H1 (cell line): Measurements from ENCODE around the gene CRYBG3. TPM values are rescaled to one million over a fixed set of nuclear protein-coding genes. Genes with fewer than 3 reads are reported as not detected.

Source experiments
- CTCF ChIA-PET: fragments of 300-600 bp; sonication (Branson Sonifier 250); formaldehyde crosslinking; loops from one replicate; lab custom pipeline; 2021; ENCODE audit not compliant: partially characterized antibody; lab: Charles Lee
- POLR2A ChIA-PET: fragments of 300-600 bp; sonication (Branson Sonifier 250); formaldehyde crosslinking; loops from one replicate; lab custom pipeline; 2021; ENCODE audit warnings: inconsistent platforms; ENCODE audit not compliant: partially characterized antibody; lab: Charles Lee
- DNase-seq, 2 experiments: peaks; one replicate each; pipeline versions ENCODE4 v3.0.0 to v3.0.0-alpha.2; 2010 to 2022; ENCODE audit warnings: low spot score in 2 of 2, low read depth in 1 of 2, mixed read lengths in 1 of 2
- FAIRE-seq: peaks from 2 replicates; lab custom pipeline; 2011; peaks lifted over from hg19 to GRCh38; lab: Jason Lieb, UNC
- H2AFZ ChIP-seq: 2 replicates; pipeline ENCODE4 v1.8.1; 2012; ENCODE audit warnings: low read length, inconsistent platforms
- H2AK5ac ChIP-seq: 2 replicates; pipeline ENCODE4 v1.6.1; 2013; ENCODE audit warnings: low read depth, low read length
- H2BK120ac ChIP-seq: replicated peaks from 2 replicates; pipeline ENCODE3; 2013; ENCODE audit warnings: low read depth, low read length, inconsistent platforms
- H2BK12ac ChIP-seq: 2 replicates; pipeline ENCODE4 v1.6.1; 2013; ENCODE audit warnings: low read depth, low read length
- H2BK15ac ChIP-seq: 2 replicates; pipeline ENCODE4 v1.6.1; 2013; ENCODE audit warnings: low read length
- H2BK20ac ChIP-seq: 2 replicates; pipeline ENCODE4 v1.6.1; 2013; ENCODE audit warnings: low read length
- H2BK5ac ChIP-seq: 2 replicates; pipeline ENCODE4 v1.6.1; 2013; ENCODE audit warnings: low read depth, low read length
- H3K14ac ChIP-seq: 2 replicates; pipeline ENCODE4 v1.6.1; 2013; ENCODE audit warnings: inconsistent platforms; ENCODE audit not compliant: insufficient read length
- H3K18ac ChIP-seq: 2 replicates; pipeline ENCODE4 v1.6.1; 2013; ENCODE audit warnings: low read length; ENCODE audit errors: extremely low read depth
- H3K23ac ChIP-seq: 2 replicates; pipeline ENCODE4 v1.6.1; 2013; ENCODE audit warnings: inconsistent platforms; ENCODE audit not compliant: insufficient read length
- H3K23me2 ChIP-seq: 2 replicates; pipeline ENCODE4 v1.6.1; 2013; ENCODE audit warnings: low read depth, low read length
- H3K27ac ChIP-seq: 2 replicates; pipeline ENCODE4 v1.6.1; 2011; ENCODE audit warnings: low read depth, low read length, inconsistent platforms
- H3K27me3 ChIP-seq, 4 experiments: replicated peaks in 1 of 4; 1 replicate in 1 of 4; 2 replicates in 3 of 4; pipeline versions ENCODE4 v1.6.1 to v1.8.1; 2011 to 2013; ENCODE audit warnings: low read length in 3 of 4, mild to moderate bottlenecking in 3 of 4, inconsistent platforms in 2 of 4, mixed read lengths in 2 of 4, moderate library complexity in 1 of 4; ENCODE audit not compliant: control insufficient read depth in 3 of 4, insufficient read depth in 3 of 4; ENCODE audit errors: extremely low read depth in 1 of 4
- H3K36me3 ChIP-seq, 4 experiments: 2 replicates each; pipeline versions ENCODE4 v1.6.1 to v1.8.1; 2011 to 2013; ENCODE audit warnings: mild to moderate bottlenecking in 4 of 4, low read length in 3 of 4, moderate library complexity in 2 of 4, control low read depth in 1 of 4, inconsistent platforms in 1 of 4; ENCODE audit not compliant: insufficient read depth in 4 of 4, control insufficient read depth in 2 of 4
- H3K4ac ChIP-seq: replicated peaks from 2 replicates; pipeline ENCODE3; 2013; ENCODE audit warnings: low read length, low read depth, mixed read lengths, inconsistent platforms; ENCODE audit not compliant: insufficient read length
- H3K4me1 ChIP-seq, 4 experiments: replicated peaks in 1 of 4; 1 replicate in 1 of 4; 2 replicates in 3 of 4; pipeline versions ENCODE4 v1.6.1 to v1.8.1; 2011 to 2013; ENCODE audit warnings: low read length in 3 of 4, inconsistent platforms in 2 of 4, mixed read lengths in 1 of 4; ENCODE audit not compliant: insufficient read depth in 4 of 4, control insufficient read depth in 3 of 4
- H3K4me2 ChIP-seq, 2 experiments: 2 replicates each; pipeline versions ENCODE4 v1.6.1 to v1.8.1; 2011 to 2013; ENCODE audit warnings: low read depth in 2 of 2, low read length in 2 of 2, control low read depth in 1 of 2, inconsistent platforms in 1 of 2, mild to moderate bottlenecking in 1 of 2; ENCODE audit not compliant: insufficient read depth in 1 of 2
- H3K4me3 ChIP-seq, 4 experiments: fragments of 200-600, 300-600 bp in 1 of 4; sonication (generic), shearing (Covaris generic), sonication (Bioruptor Twin) in 1 of 4; 2 replicates each; pipeline versions ENCODE4 v1.5.1 to v1.8.1; 2011 to 2016; ENCODE audit warnings: low read length in 4 of 4, low read depth in 3 of 4, control low read depth in 2 of 4, inconsistent platforms in 2 of 4, mild to moderate bottlenecking in 2 of 4, mixed read lengths in 1 of 4, moderate library complexity in 1 of 4; ENCODE audit not compliant: insufficient read depth in 2 of 4; ENCODE audit errors: extremely low read depth in 1 of 4
- H3K56ac ChIP-seq: replicated peaks from 2 replicates; pipeline ENCODE3; 2013; ENCODE audit warnings: low read depth, mild to moderate bottlenecking, mixed read lengths, low read length, inconsistent platforms; ENCODE audit not compliant: insufficient read length
- H3K79me1 ChIP-seq: 2 replicates; pipeline ENCODE4 v1.6.1; 2013; ENCODE audit warnings: low read depth, low read length, control low read depth
- H3K79me2 ChIP-seq, 2 experiments: 2 replicates each; pipeline versions ENCODE4 v1.6.1 to v1.8.1; 2012 to 2013; ENCODE audit warnings: low read length in 2 of 2, mild to moderate bottlenecking in 2 of 2, inconsistent platforms in 1 of 2; ENCODE audit not compliant: insufficient read depth in 2 of 2, control insufficient read depth in 1 of 2
- H3K9ac ChIP-seq, 4 experiments: replicated peaks in 1 of 4; 1 replicate in 1 of 4; 2 replicates in 3 of 4; pipeline versions ENCODE4 v1.6.1 to v1.8.1; 2011 to 2013; ENCODE audit warnings: low read depth in 3 of 4, low read length in 3 of 4, control low read depth in 2 of 4, mild to moderate bottlenecking in 2 of 4, moderate library complexity in 2 of 4, inconsistent platforms in 1 of 4; ENCODE audit errors: extremely low read depth in 1 of 4
- H3K9me3 ChIP-seq, 2 experiments: 2 replicates each; pipeline versions ENCODE4 v1.6.1 to v1.8.1; 2012 to 2013; ENCODE audit warnings: mild to moderate bottlenecking in 2 of 2, moderate library complexity in 2 of 2, control low read depth in 1 of 2, inconsistent platforms in 1 of 2, low read depth in 1 of 2, low read length in 1 of 2, mixed read lengths in 1 of 2; ENCODE audit not compliant: insufficient read depth in 2 of 2
- H4K20me1 ChIP-seq, 2 experiments: replicated peaks in 1 of 2; 2 replicates each; pipeline versions ENCODE3 to v1.8.1; 2011 to 2013; ENCODE audit warnings: inconsistent platforms in 2 of 2, low read length in 2 of 2, mild to moderate bottlenecking in 1 of 2; ENCODE audit not compliant: insufficient read depth in 2 of 2, control insufficient read depth in 1 of 2
- H4K5ac ChIP-seq: 2 replicates; pipeline ENCODE4 v1.6.1; 2013; ENCODE audit warnings: low read length, low read depth, mixed read lengths, inconsistent platforms; ENCODE audit not compliant: insufficient read length
- H4K8ac ChIP-seq: 2 replicates; pipeline ENCODE4 v1.8.0; 2013; ENCODE audit warnings: mild to moderate bottlenecking, moderate library complexity, low read length, inconsistent platforms; ENCODE audit not compliant: insufficient read depth; ENCODE audit errors: extremely low read depth
- H4K91ac ChIP-seq: replicated peaks from 2 replicates; pipeline ENCODE3; 2013; ENCODE audit warnings: low read length, mixed read lengths, inconsistent platforms; ENCODE audit not compliant: insufficient read length
- EZH2 ChIP-seq: fragments of 200-600 bp; sonication (generic); IDR thresholded peaks from 2 replicates; pipeline ENCODE4 v1.7.1; 2012; ENCODE audit warnings: low read depth, mild to moderate bottlenecking, moderate library complexity, low read length, inconsistent platforms; ENCODE audit not compliant: severe bottlenecking
- GTF2F1 ChIP-seq: IDR thresholded peaks from 2 replicates; pipeline ENCODE4 v1.6.1; 2012; ENCODE audit warnings: low read depth, low read length, improper control_type of control experiment, borderline replicate concordance
- HDAC6 ChIP-seq: IDR thresholded peaks from one replicate; pipeline ENCODE4 v1.7.1; 2012; ENCODE audit warnings: low read depth, mild to moderate bottlenecking, inconsistent platforms, low read length, moderate library complexity
- NRF1 ChIP-seq: IDR thresholded peaks from 2 replicates; pipeline ENCODE4 v1.6.1; 2011; ENCODE audit warnings: mild to moderate bottlenecking, low read depth, low read length, improper control_type of control experiment
- RFX5 ChIP-seq: IDR thresholded peaks from 2 replicates; pipeline ENCODE4 v1.6.1; 2011; ENCODE audit warnings: low read depth, low read length, improper control_type of control experiment, borderline replicate concordance
- SP1 ChIP-seq: IDR thresholded peaks from 2 replicates; pipeline ENCODE4 v1.6.1; 2011; ENCODE audit warnings: low read depth, low read length
- SP2 ChIP-seq: IDR thresholded peaks from 2 replicates; pipeline ENCODE4 v1.6.1; 2012; ENCODE audit warnings: mild to moderate bottlenecking, low read length, inconsistent platforms
- SUZ12 ChIP-seq: fragments of 200-600 bp; sonication (generic); IDR thresholded peaks from 2 replicates; pipeline ENCODE4 v1.6.1; 2012; ENCODE audit warnings: mild to moderate bottlenecking, inconsistent platforms, low read length, moderate library complexity, mixed read lengths
- ZNF274 ChIP-seq: IDR thresholded peaks from 2 replicates; pipeline ENCODE4 v1.7.0; 2012; ENCODE audit warnings: low read length, borderline replicate concordance; ENCODE audit errors: extremely low read depth
- WGBS, 2 experiments: shearing (Covaris generic) in 1 of 2; methylation state at CpG; one replicate each; pipeline versions ENCODE4 v1.1.6 to v1.1.7; 2013 to 2015; ENCODE audit warnings: low lambda C conversion rate in 2 of 2, mixed read lengths in 2 of 2, inconsistent platforms in 1 of 2, low coverage in 1 of 2, missing lambda C conversion rate in 1 of 2; ENCODE audit not compliant: insufficient replicate concordance in 2 of 2, insufficient coverage in 1 of 2, insufficient read length in 1 of 2; ENCODE audit errors: extremely low coverage in 1 of 2, missing lambda C conversion rate in 1 of 2; 5-methylcytosine and 5-hydroxymethylcytosine counted together
- polyA plus RNA-seq, 7 experiments: library from polyadenylated mRNA; depleted of rRNA in 3 of 7; stranded (reverse) in 5 of 7; unstranded in 2 of 7; fragments of >200 nt in 5 of 7; fragments of 200-250 nt in 2 of 7; gene quantifications; 1 replicate in 5 of 7; 2 replicates in 1 of 7; 4 replicates in 1 of 7; pipeline versions ENCODE4 v1.2.1 to v1.2.3, GENCODE V29; 2011 to 2013; ENCODE audit warnings: missing spikeins in 2 of 7, mixed read lengths in 2 of 7
- total RNA-seq: library from RNA; stranded (reverse); fragmentation: NEBNext Ultra II Directional; extraction: Animal tissue kit (Norgen Biotek cat#: 25700); gene quantifications from 2 replicates; pipeline ENCODE4 v1.2.1, GENCODE V29; 2021
- TF ChIP-seq, protein P1 (sequence below): IDR thresholded peaks from 2 replicates; pipeline ENCODE4 v1.6.1; 2012; ENCODE audit warnings: low read length, inconsistent platforms

The CRYBG3 gene
- total and polyA plus RNA-seq, 2 of the 8 experiments (the other 6 are each of a cell fraction or from before 2014, with no cell fraction given) = 2.1 to 8.0 TPM

DNA sequence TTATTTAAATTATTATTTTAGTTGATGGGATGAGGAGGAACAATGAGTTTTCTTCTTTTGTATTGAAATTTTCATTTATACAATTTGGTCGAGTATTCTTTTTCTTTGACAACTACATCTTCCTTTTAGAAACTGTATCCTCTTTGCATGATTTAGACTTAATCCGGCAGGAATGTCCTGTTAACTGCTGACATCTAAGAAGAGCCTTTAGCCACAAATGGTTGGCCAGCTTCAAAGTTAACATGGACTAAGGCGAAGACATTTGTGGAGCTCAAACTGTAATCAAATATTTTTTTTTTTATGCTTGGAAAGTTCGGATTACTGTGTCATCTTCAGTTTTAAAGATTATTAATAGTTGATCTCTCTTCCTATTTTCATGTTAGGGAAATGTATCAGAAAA lies 107.2 kb downstream of the CRYBG3 start:
- no peak overlapping the region for H2AK5ac ChIP-seq

More for the DNA sequence above, 107.2 kb downstream of the CRYBG3 start:
- no peak overlapping the region for H2BK12ac ChIP-seq
- no peak overlapping the region for H3K9ac ChIP-seq
- no peak overlapping the region for H4K8ac ChIP-seq
- H3K4ac ChIP-seq = no peak overlapping the region
- POLR2A ChIA-PET = no interaction called here
- no peak overlapping the region for H2AFZ ChIP-seq
- no peak overlapping the region for H3K4me3 ChIP-seq
- no peaks in the 10 kb centered on the region for H3K79me2 ChIP-seq
- no peak overlapping the region for H3K4me2 ChIP-seq
- no peak overlapping the region for H4K5ac ChIP-seq
- no peak overlapping the region for H2BK20ac ChIP-seq
- no peak overlapping the region for H3K27ac ChIP-seq
- H3K4me1 ChIP-seq = no peaks in the 10 kb centered on the region
- H3K14ac ChIP-seq = no peak overlapping the region
- H3K18ac ChIP-seq = no peak overlapping the region
- H3K56ac ChIP-seq = no peak overlapping the region
- no peak overlapping the region for H2BK5ac ChIP-seq
- no peak overlapping the region for H3K23ac ChIP-seq
- H3K79me1 ChIP-seq = no peaks in the 10 kb centered on the region
- H4K20me1 ChIP-seq = no peaks in the 10 kb centered on the region
- FAIRE-seq (no peak), DNase-seq (no peak)
- WGBS, 2 experiments = 81% methylated on average over 4 of the region's 4 CpGs; no CpG with 5 or more reads in 1 of the 2 experiments
- H2BK15ac ChIP-seq = no peak overlapping the region
- CTCF ChIA-PET = no interaction called here
- no peaks in the 10 kb centered on the region for H3K36me3 ChIP-seq
- H3K9me3 ChIP-seq = no peaks in the 10 kb centered on the region
- no peaks in the 10 kb centered on the region; the same call in 1 of the 2 replicates for H3K23me2 ChIP-seq
- H2BK120ac ChIP-seq = no peak overlapping the region
- TF ChIP-seq HDAC6 (no peak), SP2 (no peak), NRF1 (no peak), EZH2 (no peak), SP1 (no peak), RFX5 (no peak), ZNF274 (no peak), SUZ12 (no peak), GTF2F1 (no peak)
- TF ChIP-seq, protein P1, sequence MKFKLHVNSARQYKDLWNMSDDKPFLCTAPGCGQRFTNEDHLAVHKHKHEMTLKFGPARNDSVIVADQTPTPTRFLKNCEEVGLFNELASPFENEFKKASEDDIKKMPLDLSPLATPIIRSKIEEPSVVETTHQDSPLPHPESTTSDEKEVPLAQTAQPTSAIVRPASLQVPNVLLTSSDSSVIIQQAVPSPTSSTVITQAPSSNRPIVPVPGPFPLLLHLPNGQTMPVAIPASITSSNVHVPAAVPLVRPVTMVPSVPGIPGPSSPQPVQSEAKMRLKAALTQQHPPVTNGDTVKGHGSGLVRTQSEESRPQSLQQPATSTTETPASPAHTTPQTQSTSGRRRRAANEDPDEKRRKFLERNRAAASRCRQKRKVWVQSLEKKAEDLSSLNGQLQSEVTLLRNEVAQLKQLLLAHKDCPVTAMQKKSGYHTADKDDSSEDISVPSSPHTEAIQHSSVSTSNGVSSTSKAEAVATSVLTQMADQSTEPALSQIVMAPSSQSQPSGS = no peak
- TF ChIP-seq, all 59 proteins: peak for 0
- Histone ChIP-seq H3K27me3 (no peaks in the 10 kb centered on the region), H4K91ac (no peak overlapping the region)
